ENCODE measurements around the gene LRCOL1. TPM values are rescaled to one million over a fixed set of nuclear protein-coding genes. Genes with fewer than 3 reads are reported as not detected.

Gene LRCOL1
- total RNA-seq, 1 experiment from 2014 or later, result not detected

DNA sequence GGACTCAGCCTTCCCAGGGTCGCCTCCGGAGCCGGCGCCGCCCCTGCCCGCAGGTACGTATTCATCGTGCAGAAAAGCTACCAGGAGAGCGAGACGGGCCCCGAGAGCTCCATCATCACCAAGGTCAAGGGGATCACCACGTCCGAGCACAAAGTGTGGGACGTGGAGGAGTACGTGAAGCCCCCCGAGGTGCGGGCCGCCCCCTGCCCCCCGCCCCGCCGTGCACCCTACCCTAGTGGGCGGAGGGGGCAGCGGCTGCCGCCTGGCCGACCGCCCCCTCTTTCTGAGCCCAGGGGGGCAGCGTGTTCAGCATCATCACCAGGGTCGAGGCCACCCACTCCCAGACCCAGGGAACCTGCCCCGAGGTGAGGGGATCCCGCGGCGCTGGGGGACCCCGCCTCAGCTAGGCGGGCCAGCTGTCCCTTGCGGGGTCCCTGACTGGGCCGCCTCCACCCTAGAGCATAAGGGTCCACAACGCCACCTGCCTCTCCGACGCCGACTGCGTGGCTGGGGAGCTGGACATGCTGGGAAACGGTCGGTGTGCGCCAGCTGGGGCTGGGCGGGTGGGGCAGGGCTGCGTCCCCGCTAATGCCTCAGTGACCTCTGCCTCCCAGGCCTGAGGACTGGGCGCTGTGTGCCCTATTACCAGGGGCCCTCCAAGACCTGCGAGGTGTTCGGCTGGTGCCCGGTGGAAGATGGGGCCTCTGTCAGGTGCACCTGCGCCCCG is 9.2 kb upstream of the LRCOL1 start:
- Histone ChIP-seq H3K9me3 (ENCODE audit: control insufficient read depth in 1 of 2, insufficient read depth in 1 of 2, low read depth in 1 of 2, low read length in 2 of 2) (no peaks in the 10 kb centered on the region), H4K20me1 (ENCODE audit: insufficient read depth) (no peaks in the 10 kb centered on the region), H3K27ac (ENCODE audit: low read depth, low read length) (no peak overlapping the region), H2AFZ (ENCODE audit: low read depth, low read length, poor library complexity, severe bottlenecking) (no peak overlapping the region), H3K4me1 (ENCODE audit: control insufficient read depth in 1 of 2, insufficient read depth in 2 of 2, low read length in 2 of 2) (peaks cover 0 to 21% of the 10 kb centered on the region in 2 experiments; a peak in 2 of 4 replicates), H3K79me2 (ENCODE audit: insufficient read depth, low read length) (no peaks in the 10 kb centered on the region), H3K4me3 (replicated peaks in 1 of 2; ENCODE audit: low read depth in 1 of 2, low read length in 2 of 2) (no peak overlapping the region), H3K9me2 (ENCODE audit: insufficient read depth) (no peaks in the 10 kb centered on the region), H3K9ac (ENCODE audit: low read length) (no peak overlapping the region), H3K27me3 (ENCODE audit: insufficient read depth, low read length) (no peaks in the 10 kb centered on the region), H3K4me2 (ENCODE audit: low read length) (no peak overlapping the region), H3K36me3 (ENCODE audit: control insufficient read depth in 1 of 2, insufficient read depth in 2 of 2, low read length in 2 of 2) (peaks cover 3 to 7% of the 10 kb centered on the region in 2 experiments; a peak in 2 of 4 replicates)
- TF ChIP-seq YY1 (IDR thresholded peaks at IDR 0.05; ENCODE audit: extremely low read depth, insufficient replicate concordance, low read depth, low read length) (no peak), SP1 (IDR thresholded peaks at IDR 0.05; ENCODE audit: low read depth) (no peak), CEBPB (IDR thresholded peaks at IDR 0.05; ENCODE audit: low read depth) (no peak), ELF1 (IDR thresholded peaks at IDR 0.05; ENCODE audit: borderline replicate concordance, low read depth) (no peak), POLR2A (IDR thresholded peaks at IDR 0.05; ENCODE audit: borderline replicate concordance, extremely low read depth, insufficient read depth, insufficient read length) (no peak), ZBTB33 (IDR thresholded peaks at IDR 0.05; ENCODE audit: extremely low read depth, insufficient replicate concordance, low read length) (no peak), TCF7L2 (IDR thresholded peaks at IDR 0.05; ENCODE audit: borderline replicate concordance, extremely low read depth, insufficient read depth, insufficient read length) (no peak), ZNF274 (IDR thresholded peaks at IDR 0.05; ENCODE audit: low read depth, low read length) (no peak), JUND (IDR thresholded peaks at IDR 0.05) (no peak), EZH2 (IDR thresholded peaks at IDR 0.05) (no peak), ZFX (IDR thresholded peaks at IDR 0.05) (no peak)
- ChIA-PET CTCF (no interaction called here), RAD21 (ENCODE audit: low non-redundant PET in 1 of 2, low total read pairs in 2 of 2, uncharacterized antibody in 2 of 2, unreplicated experiment in 2 of 2) (no interaction called here), POLR2A (no interaction called here)
- BruUV-seq (replicated peaks), result no TSS peak
- ATAC-seq (no peak), DNase-seq (ENCODE audit: low read depth, low spot score) (no peak)
- intact Hi-C loops (cut with micrococcal nuclease), result loop anchor here (5.0 kb wide), 1 partner anchor 467 kb away; no protein-coding TSS in a partner anchor
